ENCODE data around the gene ETV3. TPM values are rescaled to one million over a fixed set of nuclear protein-coding genes. Genes with fewer than 3 reads are reported as not detected.

ETV3 gene
- total RNA-seq, 1 experiment from 2014 or later, result 36.3 TPM

DNA sequence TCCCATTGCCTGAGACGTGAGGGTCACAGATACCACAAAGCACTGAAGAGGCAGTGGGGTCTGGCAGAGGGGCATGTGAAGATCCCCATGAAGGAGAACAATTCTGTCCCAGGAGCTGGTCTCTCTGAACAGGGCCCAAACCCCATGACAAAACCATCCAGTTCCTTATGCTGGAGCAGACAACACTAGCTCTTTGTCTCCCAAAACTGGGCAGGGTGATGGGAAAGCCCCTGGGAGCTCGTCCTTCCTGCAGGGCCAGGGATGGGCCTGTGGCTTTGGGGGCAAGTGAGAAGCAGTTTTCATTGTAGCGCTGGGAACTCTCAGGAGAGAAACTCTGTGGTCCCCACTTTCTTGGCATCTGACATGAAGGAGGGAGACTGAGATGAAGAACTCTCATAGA lies 47.4 kb downstream of the ETV3 start:
- Histone ChIP-seq H4K8ac (replicated peaks; ENCODE audit: insufficient read length, low read depth, low read length) (no peak overlapping the region), H3K14ac (ENCODE audit: insufficient read depth, low read length) (no peak overlapping the region), H3K9ac (ENCODE audit: extremely low read depth, insufficient read length, low read length) (no peak overlapping the region), H3K9me3 (ENCODE audit: control insufficient read depth, low read depth, low read length) (no peaks in the 10 kb centered on the region), H3K79me1 (ENCODE audit: insufficient read depth, low read depth, low read length, poor library complexity, severe bottlenecking) (no peaks in the 10 kb centered on the region), H3K56ac (ENCODE audit: insufficient read length, low read depth, low read length) (no peak overlapping the region), H2AK5ac (ENCODE audit: insufficient read length, low read length) (no peak overlapping the region), H3K4ac (ENCODE audit: low read depth, low read length) (no peak overlapping the region), H3K27ac (ENCODE audit: insufficient read length, low read depth, low read length) (no peak overlapping the region), H2BK120ac (ENCODE audit: low read depth, low read length, poor library complexity, severe bottlenecking) (no peak overlapping the region), H2BK20ac (ENCODE audit: low read depth, low read length, poor library complexity, severe bottlenecking) (no peak overlapping the region), H4K91ac (ENCODE audit: insufficient read length, low read depth, low read length) (no peak overlapping the region), H3K27me3 (ENCODE audit: insufficient read depth, low read length) (no peaks in the 10 kb centered on the region), H2BK15ac (ENCODE audit: low read depth, low read length) (no peak overlapping the region), H2BK12ac (ENCODE audit: insufficient read length, low read depth, low read length) (no peak overlapping the region), H3K4me1 (ENCODE audit: insufficient read depth, low read length) (peaks cover 2% of the 10 kb centered on the region; the same call in 1 of the 2 replicates), H3K23ac (ENCODE audit: insufficient read length, low read depth, low read length) (no peak overlapping the region), H3K79me2 (ENCODE audit: insufficient read depth, low read length) (no peaks in the 10 kb centered on the region), H4K5ac (ENCODE audit: insufficient read length, low read depth, low read length) (no peak overlapping the region), H3K23me2 (ENCODE audit: insufficient read length, low read depth, low read length, poor library complexity, severe bottlenecking) (no peaks in the 10 kb centered on the region), H4K20me1 (ENCODE audit: control insufficient read depth, insufficient read depth, insufficient read length) (no peaks in the 10 kb centered on the region), H3K4me2 (ENCODE audit: insufficient read depth, insufficient read length, low read length) (no peak overlapping the region), H2BK5ac (ENCODE audit: insufficient read length, low read length) (no peak overlapping the region), H3T11ph (ENCODE audit: low read length) (no peak overlapping the region), H3K18ac (ENCODE audit: insufficient read length, low read depth, low read length) (no peak overlapping the region), H2AFZ (ENCODE audit: low read length) (no peak overlapping the region)
- WGBS (ENCODE audit: extremely low coverage, insufficient read length, low lambda C conversion rate), result no CpG with 5 or more reads among the region's 3 CpGs
- H3K9me3 Mint-ChIP-seq, result no peaks in the 10 kb centered on the region
- H3K36me3 Mint-ChIP-seq (ENCODE audit: insufficient read depth in 1 of 3, low read depth in 3 of 3), result no peaks in the 10 kb centered on the region; a peak in 1 of 7 replicates
- peaks cover 24 to 31% of the 10 kb centered on the region in 2 experiments for H3K4me1 Mint-ChIP-seq
- no peak overlapping the region; a peak in 1 of 5 replicates for H3K4me3 Mint-ChIP-seq
- DNase-seq, result peak; percentile 20
- peak overlapping the region in 1 of 3 experiments; percentile 39; a peak in 2 of 7 replicates for H3K27ac Mint-ChIP-seq
- TF ChIP-seq, protein P1, sequence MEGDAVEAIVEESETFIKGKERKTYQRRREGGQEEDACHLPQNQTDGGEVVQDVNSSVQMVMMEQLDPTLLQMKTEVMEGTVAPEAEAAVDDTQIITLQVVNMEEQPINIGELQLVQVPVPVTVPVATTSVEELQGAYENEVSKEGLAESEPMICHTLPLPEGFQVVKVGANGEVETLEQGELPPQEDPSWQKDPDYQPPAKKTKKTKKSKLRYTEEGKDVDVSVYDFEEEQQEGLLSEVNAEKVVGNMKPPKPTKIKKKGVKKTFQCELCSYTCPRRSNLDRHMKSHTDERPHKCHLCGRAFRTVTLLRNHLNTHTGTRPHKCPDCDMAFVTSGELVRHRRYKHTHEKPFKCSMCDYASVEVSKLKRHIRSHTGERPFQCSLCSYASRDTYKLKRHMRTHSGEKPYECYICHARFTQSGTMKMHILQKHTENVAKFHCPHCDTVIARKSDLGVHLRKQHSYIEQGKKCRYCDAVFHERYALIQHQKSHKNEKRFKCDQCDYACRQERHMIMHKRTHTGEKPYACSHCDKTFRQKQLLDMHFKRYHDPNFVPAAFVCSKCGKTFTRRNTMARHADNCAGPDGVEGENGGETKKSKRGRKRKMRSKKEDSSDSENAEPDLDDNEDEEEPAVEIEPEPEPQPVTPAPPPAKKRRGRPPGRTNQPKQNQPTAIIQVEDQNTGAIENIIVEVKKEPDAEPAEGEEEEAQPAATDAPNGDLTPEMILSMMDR (conservative IDR thresholded peaks at IDR 0.05), result no peak
- H3K27me3 Mint-ChIP-seq (ENCODE audit: low read depth), result no peaks in the 10 kb centered on the region
